ENCODE results near the gene CIAO2A.

The CIAO2A gene

GRCh38 chr15:64052925-64053491 is 40.6 kb downstream of the CIAO2A start:
- no peak overlapping the region for H3K4me3 ChIP-seq (ENCODE audit: low read length)
- H3K9me3 ChIP-seq (ENCODE audit: low read length), result no peaks in the 10 kb centered on the region
- no peaks in the 10 kb centered on the region for H3K27me3 ChIP-seq (ENCODE audit: insufficient read depth, low read length)
- H2AFZ ChIP-seq (ENCODE audit: low read depth, low read length), result no peak overlapping the region
- no peaks in the 10 kb centered on the region for H3K36me3 ChIP-seq (ENCODE audit: insufficient read depth, low read length)
- H3K4me1 ChIP-seq (ENCODE audit: insufficient read depth, low read length), result peaks cover 18% of the 10 kb centered on the region

- Histone ChIP-seq H2AFZ (ENCODE audit: low read depth, low read length) (no peak overlapping the region), H3K9me3 (ENCODE audit: low read length) (no peaks in the 10 kb centered on the region), H3K36me3 (ENCODE audit: insufficient read depth, low read length) (no peaks in the 10 kb centered on the region), H3K27me3 (ENCODE audit: insufficient read depth, low read length) (no peaks in the 10 kb centered on the region), H3K4me1 (ENCODE audit: insufficient read depth, low read length) (peaks cover 18% of the 10 kb centered on the region), H3K4me3 (ENCODE audit: low read length) (no peak overlapping the region)
These were observed 42.0 kb downstream of the CIAO2A start for GRCh38 chr15:64051407-64052259.

GRCh38 chr15:64051093-64051402 is 42.6 kb downstream of the CIAO2A start:
- peaks cover 18% of the 10 kb centered on the region for H3K4me1 ChIP-seq (ENCODE audit: insufficient read depth, low read length)
- no peaks in the 10 kb centered on the region for H3K9me3 ChIP-seq (ENCODE audit: low read length)
- no peak overlapping the region for H3K4me3 ChIP-seq (ENCODE audit: low read length)
- no peaks in the 10 kb centered on the region for H3K36me3 ChIP-seq (ENCODE audit: insufficient read depth, low read length)
- no peak overlapping the region for H2AFZ ChIP-seq (ENCODE audit: low read depth, low read length)
- no peaks in the 10 kb centered on the region for H3K27me3 ChIP-seq (ENCODE audit: insufficient read depth, low read length)

GRCh38 chr15:64050281-64051092 is 43.2 kb downstream of the CIAO2A start:
- H3K36me3 ChIP-seq (ENCODE audit: insufficient read depth, low read length), result no peaks in the 10 kb centered on the region
- no peaks in the 10 kb centered on the region for H3K9me3 ChIP-seq (ENCODE audit: low read length)
- H3K4me1 ChIP-seq (ENCODE audit: insufficient read depth, low read length), result peaks cover 18% of the 10 kb centered on the region
- no peak overlapping the region for H2AFZ ChIP-seq (ENCODE audit: low read depth, low read length)
- no peak overlapping the region for H3K4me3 ChIP-seq (ENCODE audit: low read length)
- no peaks in the 10 kb centered on the region for H3K27me3 ChIP-seq (ENCODE audit: insufficient read depth, low read length)

GRCh38 chr15:64048781-64049460 is 44.7 kb downstream of the CIAO2A start:
- Histone ChIP-seq H3K9me3 (ENCODE audit: low read length) (no peaks in the 10 kb centered on the region), H3K36me3 (ENCODE audit: insufficient read depth, low read length) (no peaks in the 10 kb centered on the region), H2AFZ (ENCODE audit: low read depth, low read length) (no peak overlapping the region), H3K4me3 (ENCODE audit: low read length) (no peak overlapping the region), H3K27me3 (ENCODE audit: insufficient read depth, low read length) (no peaks in the 10 kb centered on the region), H3K4me1 (ENCODE audit: insufficient read depth, low read length) (peaks cover 18% of the 10 kb centered on the region)

DNA sequence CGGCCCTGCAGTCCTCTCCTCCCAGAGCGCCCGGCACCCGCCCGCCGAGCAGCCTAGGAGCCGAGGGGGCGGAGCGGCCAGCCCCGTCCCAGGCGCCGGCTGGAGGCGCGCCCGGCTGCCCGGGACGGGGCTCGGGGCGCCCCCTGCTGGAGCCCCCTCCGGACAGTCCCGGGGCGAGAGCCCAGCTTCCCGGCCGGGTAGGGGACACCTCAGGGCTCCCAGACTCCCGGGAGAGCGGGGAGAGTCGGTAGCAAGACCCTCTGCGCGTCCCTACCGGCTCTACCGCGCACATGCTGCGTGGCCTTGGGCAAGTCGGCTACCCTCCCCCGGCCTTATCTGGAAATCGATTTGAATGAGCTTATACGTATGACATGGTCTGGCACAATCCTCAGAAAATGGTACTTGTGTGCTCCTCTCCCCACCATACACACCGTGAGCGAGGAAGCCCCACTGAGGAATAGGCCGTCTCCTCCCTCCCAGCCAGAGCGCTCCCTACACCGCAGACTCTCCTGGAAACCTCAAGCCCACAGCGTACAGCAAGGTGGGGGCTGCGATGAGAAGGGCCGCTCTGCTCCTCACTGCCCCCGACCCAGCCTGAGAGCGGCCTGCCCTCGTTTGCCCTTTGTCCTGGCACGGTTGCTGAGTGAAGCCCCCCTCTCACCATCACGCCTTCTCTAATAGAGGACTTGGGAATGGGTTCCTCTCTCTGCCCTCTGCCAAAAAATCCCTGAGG is 47.1 kb downstream of the CIAO2A start, which contains the start of gene DAPK2:
Gene DAPK2, minus strand, starts transcription at position 65 of the 733 bp plus-strand sequence. CDS start 6,224 bp downstream, outside the sequence.
- H3K4me1 ChIP-seq (ENCODE audit: insufficient read depth, low read length), result peaks cover 11% of the 10 kb centered on the region
- H3K27me3 ChIP-seq (ENCODE audit: insufficient read depth, low read length), result no peaks in the 10 kb centered on the region
- H2AFZ ChIP-seq (ENCODE audit: low read depth, low read length), result no peak within 1 kb of the TSS
- H3K36me3 ChIP-seq (ENCODE audit: insufficient read depth, low read length), result no peaks in the 10 kb centered on the region
- no peaks in the 10 kb centered on the region for H3K9me3 ChIP-seq (ENCODE audit: low read length)
- peak within 1 kb of the TSS; percentile 21 for H3K4me3 ChIP-seq (ENCODE audit: low read length)

GRCh38 chr15:64045774-64046420 is 47.7 kb downstream of the CIAO2A start:
- H3K4me3 ChIP-seq (ENCODE audit: low read length), result no peak overlapping the region
- peaks cover 8% of the 10 kb centered on the region for H3K4me1 ChIP-seq (ENCODE audit: insufficient read depth, low read length)
- no peaks in the 10 kb centered on the region for H3K27me3 ChIP-seq (ENCODE audit: insufficient read depth, low read length)
- H2AFZ ChIP-seq (ENCODE audit: low read depth, low read length), result no peak overlapping the region
- no peaks in the 10 kb centered on the region for H3K9me3 ChIP-seq (ENCODE audit: low read length)
- no peaks in the 10 kb centered on the region for H3K36me3 ChIP-seq (ENCODE audit: insufficient read depth, low read length)

GRCh38 chr15:64045101-64045435 is 48.6 kb downstream of the CIAO2A start:
- H3K36me3 ChIP-seq (ENCODE audit: insufficient read depth, low read length), result no peaks in the 10 kb centered on the region
- H3K4me1 ChIP-seq (ENCODE audit: insufficient read depth, low read length), result no peaks in the 10 kb centered on the region
- no peaks in the 10 kb centered on the region for H3K27me3 ChIP-seq (ENCODE audit: insufficient read depth, low read length)
- no peak overlapping the region for H2AFZ ChIP-seq (ENCODE audit: low read depth, low read length)
- H3K4me3 ChIP-seq (ENCODE audit: low read length), result no peak overlapping the region
- H3K9me3 ChIP-seq (ENCODE audit: low read length), result no peaks in the 10 kb centered on the region

DNA sequence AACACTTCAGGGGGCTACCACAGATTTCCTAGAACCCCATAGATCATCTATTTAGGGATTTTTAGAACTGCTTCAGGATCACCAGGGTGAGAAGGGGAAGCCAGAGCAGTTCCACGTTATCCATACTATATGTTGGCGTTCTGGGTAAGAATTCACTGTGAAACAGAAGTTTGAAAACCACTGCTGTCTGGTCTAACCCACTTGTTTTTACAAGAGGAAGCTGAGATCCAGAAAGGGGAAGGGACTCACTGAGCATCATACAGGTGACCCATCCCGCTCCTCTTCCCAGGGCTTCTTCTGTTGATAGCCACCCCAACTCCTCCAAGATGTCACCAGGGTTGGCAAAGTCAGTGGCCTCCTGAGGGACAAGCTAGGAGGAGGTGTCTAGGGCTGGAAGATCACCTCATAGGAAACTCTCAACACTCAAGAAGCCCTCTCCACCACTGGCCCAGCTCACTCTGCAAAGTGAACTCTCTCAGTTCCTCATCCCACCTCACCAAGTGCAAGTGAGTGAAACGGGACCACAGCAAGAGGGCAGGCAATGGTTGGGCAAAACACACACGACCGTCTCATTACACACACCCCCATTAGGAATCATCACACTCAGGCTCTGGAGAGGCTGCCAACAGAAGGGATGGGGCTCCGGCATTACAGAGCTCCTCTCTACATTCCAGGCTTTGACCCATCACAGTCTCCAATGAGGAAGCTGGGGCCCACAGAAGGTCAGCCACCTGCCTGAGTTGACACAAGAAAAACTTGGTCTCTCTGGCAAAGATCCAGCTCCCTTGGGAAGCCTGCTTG is 49.1 kb downstream of the CIAO2A start:
- H3K4me3 ChIP-seq (ENCODE audit: low read length), result no peak overlapping the region
- H3K9me3 ChIP-seq (ENCODE audit: low read length), result no peaks in the 10 kb centered on the region
- H3K4me1 ChIP-seq (ENCODE audit: insufficient read depth, low read length), result no peaks in the 10 kb centered on the region
- no peak overlapping the region for H2AFZ ChIP-seq (ENCODE audit: low read depth, low read length)
- H3K27me3 ChIP-seq (ENCODE audit: insufficient read depth, low read length), result no peaks in the 10 kb centered on the region
- H3K36me3 ChIP-seq (ENCODE audit: insufficient read depth, low read length), result no peaks in the 10 kb centered on the region

GRCh38 chr15:64038878-64039610 is 54.6 kb downstream of the CIAO2A start:
- H3K36me3 ChIP-seq (ENCODE audit: insufficient read depth, low read length), result no peaks in the 10 kb centered on the region
- no peaks in the 10 kb centered on the region for H3K27me3 ChIP-seq (ENCODE audit: insufficient read depth, low read length)
- H2AFZ ChIP-seq (ENCODE audit: low read depth, low read length), result no peak overlapping the region
- no peaks in the 10 kb centered on the region for H3K9me3 ChIP-seq (ENCODE audit: low read length)
- H3K4me3 ChIP-seq (ENCODE audit: low read length), result no peak overlapping the region
- H3K4me1 ChIP-seq (ENCODE audit: insufficient read depth, low read length), result no peaks in the 10 kb centered on the region

GRCh38 chr15:64037966-64038365 is 55.7 kb downstream of the CIAO2A start:
- no peak overlapping the region for H3K4me3 ChIP-seq (ENCODE audit: low read length)

More at GRCh38 chr15:64037966-64038365, 55.7 kb downstream of the CIAO2A start:
- Histone ChIP-seq H3K9me3 (ENCODE audit: low read length) (no peaks in the 10 kb centered on the region), H3K36me3 (ENCODE audit: insufficient read depth, low read length) (no peaks in the 10 kb centered on the region), H3K4me1 (ENCODE audit: insufficient read depth, low read length) (no peaks in the 10 kb centered on the region), H3K27me3 (ENCODE audit: insufficient read depth, low read length) (no peaks in the 10 kb centered on the region), H2AFZ (ENCODE audit: low read depth, low read length) (no peak overlapping the region)
